AG04449 (cell line): ENCODE data around the gene LRRC8D.
"Not testable (repeated sequence)": the region's sequence is repeated elsewhere in the genome, so short reads cannot be mapped to it uniquely, and the experiment has no call there.

Experiments used
- CTCF ChIA-PET: fragments of 350-600 bp; formaldehyde crosslinking; extraction: SDS; loops from one replicate; lab custom pipeline; 2021; ENCODE audit warnings: antibody characterized with exemption; lab: Yijun Ruan, JAX
- POLR2A ChIA-PET: fragments of 400-600, 350-600 bp; formaldehyde crosslinking; extraction: SDS; loops from one replicate; lab custom pipeline; 2020; ENCODE audit warnings: antibody characterized with exemption, inconsistent platforms; lab: Yijun Ruan, JAX
- DNase-seq: peaks from one replicate; pipeline ENCODE4 v3.0.0-alpha.2; 2010; ENCODE audit warnings: low read depth, low spot score
- H3K4me3 ChIP-seq: 2 replicates; pipeline ENCODE4 v1.5.1; 2011; ENCODE audit warnings: low read depth, mild to moderate bottlenecking, control low read depth, low read length
- TF ChIP-seq, protein P1 (sequence below): IDR thresholded peaks from one replicate; pipeline ENCODE4 v1.5.1; 2011; ENCODE audit warnings: mild to moderate bottlenecking, moderate library complexity, low read length, control low read depth, inconsistent platforms; ENCODE audit not compliant: insufficient read depth; ENCODE audit errors: missing control alignments

Gene LRRC8D

DNA sequence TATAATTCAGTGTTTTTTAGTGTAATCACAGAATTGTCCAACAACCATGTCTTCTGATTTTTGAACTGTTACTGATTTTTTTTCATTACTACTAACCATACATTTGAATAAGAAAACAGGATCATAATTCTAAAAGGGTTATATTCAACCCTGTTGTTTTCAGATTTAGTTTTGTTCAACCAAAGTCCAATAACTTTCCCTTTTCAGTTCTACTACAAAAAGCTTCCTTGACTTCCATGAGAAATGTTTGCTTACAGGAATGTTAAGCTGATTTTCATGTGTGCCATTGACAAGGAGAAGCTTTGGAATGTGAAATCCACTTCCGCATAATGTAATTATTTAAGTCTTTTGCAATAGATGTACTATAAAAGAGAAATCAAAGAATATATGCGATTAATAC, 102.1 kb downstream of the LRRC8D start:
- CTCF ChIA-PET: no interaction called here
- TF ChIP-seq, protein P1, sequence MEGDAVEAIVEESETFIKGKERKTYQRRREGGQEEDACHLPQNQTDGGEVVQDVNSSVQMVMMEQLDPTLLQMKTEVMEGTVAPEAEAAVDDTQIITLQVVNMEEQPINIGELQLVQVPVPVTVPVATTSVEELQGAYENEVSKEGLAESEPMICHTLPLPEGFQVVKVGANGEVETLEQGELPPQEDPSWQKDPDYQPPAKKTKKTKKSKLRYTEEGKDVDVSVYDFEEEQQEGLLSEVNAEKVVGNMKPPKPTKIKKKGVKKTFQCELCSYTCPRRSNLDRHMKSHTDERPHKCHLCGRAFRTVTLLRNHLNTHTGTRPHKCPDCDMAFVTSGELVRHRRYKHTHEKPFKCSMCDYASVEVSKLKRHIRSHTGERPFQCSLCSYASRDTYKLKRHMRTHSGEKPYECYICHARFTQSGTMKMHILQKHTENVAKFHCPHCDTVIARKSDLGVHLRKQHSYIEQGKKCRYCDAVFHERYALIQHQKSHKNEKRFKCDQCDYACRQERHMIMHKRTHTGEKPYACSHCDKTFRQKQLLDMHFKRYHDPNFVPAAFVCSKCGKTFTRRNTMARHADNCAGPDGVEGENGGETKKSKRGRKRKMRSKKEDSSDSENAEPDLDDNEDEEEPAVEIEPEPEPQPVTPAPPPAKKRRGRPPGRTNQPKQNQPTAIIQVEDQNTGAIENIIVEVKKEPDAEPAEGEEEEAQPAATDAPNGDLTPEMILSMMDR: no peak
- POLR2A ChIA-PET: no interaction called here
- no peak overlapping the region for H3K4me3 ChIP-seq
- DNase-seq: no peak

DNA sequence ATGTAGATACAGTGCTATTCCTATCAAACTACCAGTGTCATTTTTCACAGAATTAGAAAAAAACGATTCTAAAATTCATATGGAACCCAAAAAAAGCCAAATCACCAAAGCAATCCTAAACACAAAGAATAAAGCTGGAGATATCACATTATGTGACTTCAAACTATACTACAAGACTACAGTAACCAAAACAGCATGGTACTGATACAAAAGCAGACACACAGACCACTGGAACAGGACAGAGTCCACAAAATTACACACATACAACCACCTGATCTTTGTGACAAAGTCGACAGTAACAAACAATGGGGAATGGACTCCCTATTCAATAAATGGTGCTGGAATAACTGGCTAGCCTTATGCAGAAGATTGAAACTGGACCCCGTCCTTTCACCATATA, 102.7 kb downstream of the LRRC8D start:
- CTCF ChIA-PET: no interaction called here
- TF ChIP-seq, protein P1: no peak

DNA sequence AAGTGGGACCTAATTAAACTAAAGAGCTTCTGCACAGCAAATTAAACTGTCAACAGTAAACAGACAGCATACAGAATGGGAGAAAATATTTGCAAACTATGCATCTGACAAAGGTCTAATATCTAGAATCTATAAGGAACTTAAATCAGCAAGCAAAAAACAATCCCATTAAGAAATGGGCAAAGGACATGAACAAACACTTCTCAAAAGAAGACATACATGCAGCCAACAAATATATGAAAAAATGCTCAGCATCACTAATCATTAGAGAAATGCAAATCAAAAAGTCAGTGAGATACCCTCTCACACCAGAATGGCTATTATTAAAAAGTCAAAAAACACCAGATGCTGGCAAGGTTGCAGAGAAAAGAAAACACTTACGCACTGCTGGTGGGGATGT, 103.2 kb downstream of the LRRC8D start:
- H3K4me3 ChIP-seq, POLR2A ChIA-PET, CTCF ChIA-PET, DNase-seq: not testable (repeated sequence)

More for the DNA sequence above, 102.7 kb downstream of the LRRC8D start:
- POLR2A ChIA-PET: no interaction called here
- no peak overlapping the region for H3K4me3 ChIP-seq
- no peak for DNase-seq

DNA sequence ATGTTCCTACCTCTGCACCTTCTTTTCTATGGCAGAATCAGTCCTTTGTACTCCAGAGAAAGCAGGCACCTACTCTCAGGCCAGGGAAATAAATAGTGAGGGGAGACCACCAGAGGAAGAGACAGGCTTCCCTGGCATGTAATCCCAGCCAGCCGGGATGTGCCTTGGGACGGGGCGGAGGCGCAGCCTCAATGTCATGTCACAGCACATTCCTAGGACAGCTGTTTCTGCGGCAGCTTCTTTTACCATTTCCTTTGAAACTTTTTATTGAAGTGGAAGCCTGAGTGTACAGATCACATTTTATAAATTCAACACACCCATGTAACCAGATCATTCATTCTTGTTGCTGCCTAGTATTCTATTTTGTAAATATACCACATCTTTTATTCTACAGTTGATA, 106.2 kb downstream of the LRRC8D start:
- ChIA-PET CTCF (interaction anchor here (0.5 to 1.6 kb wide), 3 partner anchors 9 to 29 kb away, joined by 3 to 5 read pairs (median 3); no protein-coding TSS in a partner anchor), POLR2A (no interaction called here)
- no peak overlapping the region for H3K4me3 ChIP-seq
- TF ChIP-seq, protein P1: no peak
- DNase-seq: no peak

DNA sequence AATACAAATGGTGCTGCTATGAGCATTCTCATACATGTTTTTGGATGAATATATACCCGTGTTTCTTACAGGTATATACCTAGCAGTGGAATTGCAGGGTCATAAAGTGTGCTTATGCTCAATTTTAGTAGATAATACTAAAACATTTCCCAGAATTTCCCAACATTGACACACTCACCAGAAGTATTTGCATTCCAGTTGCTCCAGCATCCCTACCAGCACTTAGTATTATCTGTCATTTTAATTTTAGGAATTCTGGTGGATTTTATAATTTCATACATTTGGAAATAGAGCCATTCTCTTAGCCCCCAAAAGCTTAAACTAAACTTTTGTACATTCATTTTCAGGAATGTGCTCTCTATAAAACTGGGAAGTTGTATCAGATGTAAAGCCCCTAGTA, 106.6 kb downstream of the LRRC8D start:
- TF ChIP-seq, protein P1: no peak
- no peak for DNase-seq
- ChIA-PET CTCF (interaction anchor here (1.4 to 1.6 kb wide), 2 partner anchors 10 to 11 kb away, joined by 5 read pairs; no protein-coding TSS in a partner anchor), POLR2A (no interaction called here)
- H3K4me3 ChIP-seq: no peak overlapping the region

DNA sequence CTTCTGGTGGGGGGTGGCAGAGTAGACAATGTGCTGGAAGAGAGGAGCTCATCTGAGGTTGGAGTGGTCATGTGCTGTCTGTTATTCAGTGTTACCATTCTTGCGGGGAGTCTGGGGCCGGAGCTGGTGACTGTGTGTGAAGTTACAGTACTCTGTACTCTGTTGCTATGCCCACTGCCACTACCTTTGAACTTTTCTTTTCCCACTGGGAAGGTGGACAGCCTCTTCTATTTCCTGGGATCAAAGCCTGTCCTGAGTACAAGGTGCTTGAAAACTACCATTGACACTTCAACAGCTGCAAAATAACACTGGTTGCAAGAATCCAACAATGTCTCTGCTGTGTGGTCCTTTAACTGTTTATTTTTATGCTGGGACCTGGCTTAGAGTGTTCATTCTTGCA, 107.7 kb downstream of the LRRC8D start:
- POLR2A ChIA-PET: no interaction called here
- H3K4me3 ChIP-seq: no peak overlapping the region
- TF ChIP-seq, protein P1: no peak
- no peak for DNase-seq
- CTCF ChIA-PET: interaction anchor here (1.0 to 1.6 kb wide), 3 partner anchors 9 to 165 kb away, joined by 3 to 5 read pairs (median 5); no protein-coding TSS in a partner anchor

DNA sequence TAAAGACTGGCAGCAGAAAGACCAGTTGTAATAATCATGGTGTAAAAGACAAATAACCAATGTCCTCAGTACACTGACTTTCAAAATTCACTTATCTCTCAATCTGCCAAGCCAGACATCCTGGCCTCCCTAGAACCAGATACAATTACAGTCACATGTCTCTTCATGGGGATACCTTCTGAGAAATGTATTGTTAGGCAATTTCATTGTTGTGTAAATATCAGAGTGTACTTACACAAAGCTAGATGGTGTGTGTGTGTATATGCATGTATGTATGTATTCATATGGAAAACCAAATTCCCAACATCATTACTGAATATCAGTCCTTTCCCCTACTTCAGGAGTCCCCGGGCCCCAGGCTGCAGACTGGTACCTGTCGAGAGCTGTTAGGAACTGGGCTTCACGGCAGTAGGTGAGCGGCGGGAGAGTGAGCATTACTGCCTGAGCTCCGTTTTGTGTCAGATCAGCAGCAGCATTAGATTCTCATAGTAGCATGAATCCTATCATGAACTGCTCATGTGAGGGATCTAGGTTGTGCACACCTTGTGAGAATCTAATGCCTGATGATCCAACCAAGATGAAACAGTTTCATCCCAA, 108.7 kb downstream of the LRRC8D start:
- CTCF ChIA-PET: no interaction called here
- H3K4me3 ChIP-seq: no peak overlapping the region
- POLR2A ChIA-PET: no interaction called here
- TF ChIP-seq, protein P1: no peak
- no peak for DNase-seq
